Measurements from ENCODE around the gene ZNRF1. TPM values are rescaled to one million over a fixed set of nuclear protein-coding genes. Genes with fewer than 3 reads are reported as not detected.

Gene ZNRF1
- total and polyA plus RNA-seq, 2 of the 4 experiments (the other 2 are of a cell fraction) = 8.2 to 20.7 TPM

DNA sequence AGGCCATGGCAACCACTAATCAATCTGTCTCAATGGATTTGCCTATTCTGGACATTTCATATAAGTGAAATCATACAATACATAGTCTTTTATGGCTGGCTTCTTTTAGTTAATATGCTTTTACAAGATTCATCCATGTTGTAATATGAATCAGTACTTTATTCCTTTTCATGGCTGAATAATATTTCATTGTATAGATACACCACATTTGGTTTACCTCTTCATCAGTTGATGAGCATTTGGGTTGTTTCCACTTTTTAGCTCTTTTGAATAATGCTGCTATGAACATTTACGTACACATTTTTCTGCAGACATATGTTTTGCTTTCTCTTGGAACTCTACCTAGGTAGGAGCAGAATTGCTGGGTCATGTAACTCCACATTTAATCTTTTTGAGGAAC is 2.8 kb upstream of the ZNRF1 start:
- H3K9ac ChIP-seq (ENCODE audit: low read depth, low read length) = no peak overlapping the region
- BruUV-seq (replicated peaks) = no TSS peak
- CTCF ChIA-PET = interaction anchor here (0.6 to 3.1 kb wide), 2 partner anchors 20 to 115 kb away, joined by 5 to 15 read pairs; no protein-coding TSS in a partner anchor
- no peak overlapping the region for H3K4me2 ChIP-seq (ENCODE audit: low read depth, low read length)
- DNase-seq (no peak), ATAC-seq (ENCODE audit: low read depth) (no peak)
- H3K56ac ChIP-seq (ENCODE audit: extremely low read depth, insufficient read depth, low read length) = no peak overlapping the region
- TF ChIP-seq FOS (IDR thresholded peaks at IDR 0.05; ENCODE audit: low read depth, low read length) = no peak
- H3K23ac ChIP-seq (ENCODE audit: low read depth, low read length) = no peak overlapping the region
- intact Hi-C loops (cut with micrococcal nuclease) = no loop called here
- H2BK15ac ChIP-seq (ENCODE audit: low read depth, low read length) = no peak overlapping the region
- no peak overlapping the region for H4K5ac ChIP-seq (ENCODE audit: low read depth, low read length)
- H2BK5ac ChIP-seq (ENCODE audit: low read depth, low read length, poor library complexity, severe bottlenecking) = no peak overlapping the region
- peaks cover 3% of the 10 kb centered on the region; the same call in 1 of the 2 replicates for H3K4me1 ChIP-seq (ENCODE audit: control insufficient read depth, insufficient read depth, low read length)
- H3K27me3 ChIP-seq (ENCODE audit: control insufficient read depth, insufficient read depth, low read length) = no peaks in the 10 kb centered on the region
- dilution Hi-C loops (cut with HindIII; ENCODE audit: low sequenced_read_pairs, unreplicated experiment) = no loop called here
- H3K18ac ChIP-seq (ENCODE audit: low read depth, low read length) = no peak overlapping the region
- POLR2A ChIA-PET (ENCODE audit: unreplicated experiment) = no interaction called here
- no CpG with 5 or more reads among the region's 1 CpG for WGBS, 2 experiments (ENCODE audit: extremely low coverage in 2 of 2, insufficient read length in 1 of 2)
- H2AK9ac ChIP-seq (replicated peaks; ENCODE audit: low read depth, low read length, poor library complexity) = no peak overlapping the region
- no peaks in the 10 kb centered on the region for H3K9me3 ChIP-seq (ENCODE audit: control insufficient read depth, insufficient read depth, low read length)
- no peak overlapping the region for H2BK120ac ChIP-seq (ENCODE audit: low read depth, low read length)
- no peak overlapping the region for H3K4ac ChIP-seq (ENCODE audit: low read depth, low read length)
- H3K14ac ChIP-seq (replicated peaks; ENCODE audit: low read depth, low read length) = no peak overlapping the region
- no peak overlapping the region for H4K8ac ChIP-seq (ENCODE audit: low read depth in 2 of 2, low read length in 2 of 2)
- H2AFZ ChIP-seq (replicated peaks; ENCODE audit: low read length, poor library complexity) = no peak overlapping the region
- in situ Hi-C loops (cut with MboI; ENCODE audit: low sequenced_read_pairs) = no loop called here
- H3K79me1 ChIP-seq (ENCODE audit: low read depth in 1 of 2, low read length in 2 of 2) = peaks cover 6 to 14% of the 10 kb centered on the region in 2 experiments; a peak in 3 of 4 replicates
- no peak overlapping the region for H3K27ac ChIP-seq (ENCODE audit: insufficient read depth, low read length)
- no peak overlapping the region for H3K4me3 ChIP-seq (ENCODE audit: insufficient read depth, low read depth, low read length)
- no peaks in the 10 kb centered on the region for H3K9me1 ChIP-seq (ENCODE audit: insufficient read depth, low read length)
- no peaks in the 10 kb centered on the region for H3K36me3 ChIP-seq (ENCODE audit: control insufficient read depth, insufficient read depth, low read length)
- H2AK5ac ChIP-seq (ENCODE audit: low read depth, low read length) = no peak overlapping the region
- no peak overlapping the region for H2BK20ac ChIP-seq (ENCODE audit: low read depth, low read length)
- no peak overlapping the region for H4K91ac ChIP-seq (ENCODE audit: insufficient read depth, low read depth, low read length)
- H4K20me1 ChIP-seq (ENCODE audit: insufficient read depth, low read length) = peaks cover 13% of the 10 kb centered on the region
